Smooth muscle cell (in vitro differentiated cells): Measurements from ENCODE around the gene MSLN. TPM values are rescaled to one million over a fixed set of nuclear protein-coding genes. Genes with fewer than 3 reads are reported as not detected.

Experiments
- DNase-seq: peaks from one replicate; lab custom pipeline; 2025; ENCODE audit not compliant: unreplicated experiment; lab: John Stamatoyannopoulos, UW
- H2AFZ ChIP-seq: fragments of 200-600 bp; sonication (generic); 2 replicates; pipeline ENCODE4 v1.6.0; 2016; ENCODE audit warnings: antibody characterized with exemption, low read depth, mild to moderate bottlenecking
- H3F3A ChIP-seq: fragments of 200-600 bp; sonication (generic); 2 replicates; pipeline ENCODE4 v1.6.0; 2017; ENCODE audit warnings: antibody characterized with exemption, low read depth
- H3K27ac ChIP-seq: fragments of 200-600 bp; sonication (generic); 2 replicates; pipeline ENCODE4 v1.5.1; 2016; ENCODE audit warnings: low read depth, mild to moderate bottlenecking
- H3K27me3 ChIP-seq: fragments of 200-600 bp; sonication (generic); 2 replicates; pipeline ENCODE4 v1.6.1; 2016; ENCODE audit warnings: low read depth, mild to moderate bottlenecking
- H3K36me3 ChIP-seq: fragments of 200-600 bp; sonication (generic); 2 replicates; pipeline ENCODE4 v1.5.1; 2016; ENCODE audit warnings: low read depth
- H3K4me1 ChIP-seq: fragments of 200-600 bp; sonication (generic); 2 replicates; pipeline ENCODE4 v1.5.1; 2016; ENCODE audit warnings: low read depth
- H3K4me2 ChIP-seq: fragments of 200-600 bp; sonication (generic); 2 replicates; pipeline ENCODE4 v1.6.0; 2016; ENCODE audit warnings: mild to moderate bottlenecking
- H3K4me3 ChIP-seq: fragments of 200-600 bp; sonication (generic); 2 replicates; pipeline ENCODE4 v1.5.1; 2016; ENCODE audit warnings: mild to moderate bottlenecking
- H3K79me2 ChIP-seq: fragments of 200-600 bp; sonication (generic); 2 replicates; pipeline ENCODE4 v1.6.0; 2016; ENCODE audit warnings: low read depth, mild to moderate bottlenecking
- H3K9ac ChIP-seq: fragments of 200-600 bp; sonication (generic); 2 replicates; pipeline ENCODE4 v1.6.0; 2016; ENCODE audit warnings: low read depth
- H3K9me3 ChIP-seq: fragments of 200-600 bp; sonication (generic); replicated peaks from 2 replicates; pipeline ENCODE4 v1.5.1; 2016; ENCODE audit warnings: low read depth
- H4K20me1 ChIP-seq: fragments of 200-600 bp; sonication (generic); 2 replicates; pipeline ENCODE4 v1.6.0; 2016; ENCODE audit warnings: low read depth
- WGBS: methylation state at CpG from one replicate; pipeline ENCODE4 v1.1.7; 2016; ENCODE audit warnings: low lambda C conversion rate; 5-methylcytosine and 5-hydroxymethylcytosine counted together
- polyA plus RNA-seq: library from polyadenylated mRNA; unstranded; fragments of >200 nt; fragmentation: Nextera tagmentation; extraction: Ambion mirVana; gene quantifications from 2 replicates; pipeline ENCODE4 v1.2.1, GENCODE V29; 2016
- total RNA-seq: library from RNA; depleted of rRNA; stranded (reverse); fragments of >200 nt; gene quantifications from 2 replicates; pipeline ENCODE4 v1.2.3, GENCODE V29; 2014
- TF ChIP-seq, protein P1 (sequence below): fragments of 200-600 bp; sonication (generic); IDR thresholded peaks from 2 replicates; pipeline ENCODE4 v1.5.1; 2017; ENCODE audit warnings: borderline replicate concordance, mild to moderate bottlenecking, antibody characterized with exemption; ENCODE audit not compliant: insufficient read depth, poor library complexity, severe bottlenecking

Gene MSLN
- total and polyA plus RNA-seq, 2 experiments from 2014 or later, result 0.26 to 3.7 TPM

DNA sequence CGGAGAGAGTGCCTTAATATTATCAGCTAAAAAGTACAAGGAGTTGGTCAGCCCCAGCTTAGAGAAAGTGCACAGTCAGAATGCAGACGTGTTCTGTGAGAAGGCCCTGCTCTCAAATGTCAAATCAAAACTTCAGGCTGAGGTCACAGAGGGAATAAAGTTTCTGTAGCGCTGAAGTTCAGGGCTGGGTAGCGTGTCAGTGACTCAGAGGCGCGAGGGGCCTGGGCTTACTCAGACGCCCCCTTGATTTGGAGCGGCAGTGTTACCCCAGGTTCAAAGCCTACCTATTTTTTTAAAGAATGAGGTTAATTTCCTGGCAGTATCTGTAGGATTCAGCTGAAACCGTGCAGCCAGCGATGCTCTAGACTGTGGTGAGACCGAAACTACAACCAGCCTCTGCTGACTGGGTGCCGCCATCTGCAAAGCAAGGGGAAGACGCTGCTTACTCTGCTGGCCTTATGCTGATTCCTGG, 24.5 kb upstream of the MSLN start:
- H3K36me3 ChIP-seq, result no peaks in the 10 kb centered on the region
- H3K9ac ChIP-seq, result no peak overlapping the region
- H3K4me2 ChIP-seq, result no peak overlapping the region
- no peaks in the 10 kb centered on the region for H3K27me3 ChIP-seq
- no peaks in the 10 kb centered on the region for H3K9me3 ChIP-seq
- no peak overlapping the region for H3K27ac ChIP-seq
- peaks cover 5% of the 10 kb centered on the region for H3K4me1 ChIP-seq
- DNase-seq, result no peak
- H2AFZ ChIP-seq, result no peak overlapping the region
- H3K79me2 ChIP-seq, result no peaks in the 10 kb centered on the region
- no peaks in the 10 kb centered on the region for H4K20me1 ChIP-seq
- WGBS, result 95% methylated on average over 13 of the region's 13 CpGs
- TF ChIP-seq, protein P1, sequence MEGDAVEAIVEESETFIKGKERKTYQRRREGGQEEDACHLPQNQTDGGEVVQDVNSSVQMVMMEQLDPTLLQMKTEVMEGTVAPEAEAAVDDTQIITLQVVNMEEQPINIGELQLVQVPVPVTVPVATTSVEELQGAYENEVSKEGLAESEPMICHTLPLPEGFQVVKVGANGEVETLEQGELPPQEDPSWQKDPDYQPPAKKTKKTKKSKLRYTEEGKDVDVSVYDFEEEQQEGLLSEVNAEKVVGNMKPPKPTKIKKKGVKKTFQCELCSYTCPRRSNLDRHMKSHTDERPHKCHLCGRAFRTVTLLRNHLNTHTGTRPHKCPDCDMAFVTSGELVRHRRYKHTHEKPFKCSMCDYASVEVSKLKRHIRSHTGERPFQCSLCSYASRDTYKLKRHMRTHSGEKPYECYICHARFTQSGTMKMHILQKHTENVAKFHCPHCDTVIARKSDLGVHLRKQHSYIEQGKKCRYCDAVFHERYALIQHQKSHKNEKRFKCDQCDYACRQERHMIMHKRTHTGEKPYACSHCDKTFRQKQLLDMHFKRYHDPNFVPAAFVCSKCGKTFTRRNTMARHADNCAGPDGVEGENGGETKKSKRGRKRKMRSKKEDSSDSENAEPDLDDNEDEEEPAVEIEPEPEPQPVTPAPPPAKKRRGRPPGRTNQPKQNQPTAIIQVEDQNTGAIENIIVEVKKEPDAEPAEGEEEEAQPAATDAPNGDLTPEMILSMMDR, result no peak
- no peak overlapping the region for H3K4me3 ChIP-seq
- no peaks in the 10 kb centered on the region for H3F3A ChIP-seq

DNA sequence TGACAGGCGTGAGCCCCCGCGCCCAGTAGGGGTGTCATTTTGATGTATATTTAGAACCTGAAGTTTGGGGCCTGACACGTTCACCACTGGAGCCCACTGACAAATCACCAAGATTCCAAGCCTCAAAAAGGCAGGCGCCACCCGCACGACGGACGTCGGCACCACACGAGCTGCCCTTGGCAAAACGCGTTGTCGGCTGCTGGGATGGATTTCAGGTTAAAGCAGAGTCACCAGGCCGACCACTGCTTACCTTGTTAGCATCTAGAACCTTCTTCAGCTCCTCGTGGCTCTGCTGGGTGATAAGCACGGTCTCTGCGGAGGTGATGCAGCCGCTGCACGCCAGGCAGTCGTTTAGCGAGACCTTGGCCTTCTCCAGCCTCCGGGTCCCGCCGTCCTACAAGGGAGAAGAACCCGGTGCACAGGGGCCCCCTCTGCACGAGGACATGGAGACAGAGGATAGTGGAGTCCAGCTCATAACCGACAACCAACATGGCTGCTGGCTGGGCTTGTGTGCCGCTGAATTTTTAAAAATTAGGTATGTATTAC, 23.5 kb upstream of the MSLN start:
- H4K20me1 ChIP-seq, result no peaks in the 10 kb centered on the region
- no peak overlapping the region for H3K27ac ChIP-seq
- no peak overlapping the region for H3K4me2 ChIP-seq
- H3K27me3 ChIP-seq, result no peaks in the 10 kb centered on the region
- H3K36me3 ChIP-seq, result no peaks in the 10 kb centered on the region
- WGBS, result 98% methylated on average over 29 of the region's 29 CpGs
- no peaks in the 10 kb centered on the region for H3K79me2 ChIP-seq
- H3K9ac ChIP-seq, result no peak overlapping the region
- TF ChIP-seq, protein P1, result no peak
- no peak for DNase-seq
- no peak overlapping the region for H2AFZ ChIP-seq
- H3K4me3 ChIP-seq, result no peak overlapping the region
- H3K9me3 ChIP-seq, result no peaks in the 10 kb centered on the region
- H3K4me1 ChIP-seq, result peaks cover 5% of the 10 kb centered on the region
- no peaks in the 10 kb centered on the region for H3F3A ChIP-seq

DNA sequence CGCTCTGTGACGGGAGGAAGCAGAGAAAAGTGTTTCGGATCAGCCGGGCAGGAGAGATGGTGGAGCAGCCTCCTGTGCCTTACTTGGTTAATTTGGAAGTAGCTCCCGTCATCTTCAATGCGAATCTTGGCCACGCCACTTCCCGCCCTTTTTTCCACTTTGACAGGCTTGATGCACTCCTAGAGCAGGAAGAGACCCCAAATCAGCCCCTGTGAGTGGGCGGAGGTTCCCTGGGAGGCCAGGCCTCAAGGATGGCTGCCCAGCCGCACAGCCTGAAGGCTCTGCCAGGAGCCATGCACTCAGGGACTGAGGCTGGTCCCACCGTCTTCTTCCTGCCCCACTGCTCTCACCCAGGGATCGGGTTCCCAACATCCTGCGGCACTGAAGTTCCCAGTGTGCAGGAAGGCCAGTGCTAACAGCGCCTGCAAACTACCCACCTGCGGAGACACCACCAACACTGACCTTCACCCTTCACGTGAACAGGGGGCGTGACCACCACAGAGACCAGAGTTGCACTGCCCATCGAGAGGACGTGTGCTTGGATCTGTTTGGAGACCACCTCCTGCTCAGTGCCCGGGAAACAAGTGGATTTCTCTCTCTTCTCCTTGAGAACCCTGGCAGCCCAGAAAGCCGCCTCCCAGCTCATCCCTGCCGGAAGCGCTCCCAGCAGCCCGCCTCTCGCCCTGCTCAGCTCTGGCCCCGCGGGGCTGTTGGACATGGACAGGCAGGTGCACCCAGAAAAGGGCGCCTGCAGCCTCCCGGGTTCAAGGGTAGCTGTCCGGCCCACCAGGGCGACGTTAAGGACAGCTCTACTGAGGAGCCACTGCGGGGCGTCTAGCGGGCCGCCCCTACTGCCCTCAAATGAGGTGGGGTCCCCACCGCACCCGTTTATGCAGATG, 20.7 kb upstream of the MSLN start:
- Histone ChIP-seq H3K4me2 (peak overlapping the region; percentile 99), H3K4me1 (peaks cover 5% of the 10 kb centered on the region), H3K9ac (peak overlapping the region; percentile 91), H4K20me1 (no peaks in the 10 kb centered on the region), H2AFZ (no peak overlapping the region), H3K4me3 (peak overlapping the region; percentile 95), H3K9me3 (no peaks in the 10 kb centered on the region), H3K27me3 (no peaks in the 10 kb centered on the region), H3K79me2 (no peaks in the 10 kb centered on the region), H3F3A (no peaks in the 10 kb centered on the region), H3K27ac (no peak overlapping the region), H3K36me3 (no peaks in the 10 kb centered on the region)
- WGBS, result 64% methylated on average over 38 of the region's 38 CpGs
- DNase-seq, result no peak
- TF ChIP-seq, protein P1, result no peak
